Natural killer cell (primary cell): ENCODE measurements around the gene LPAR1. TPM values are rescaled to one million over a fixed set of nuclear protein-coding genes. Genes with fewer than 3 reads are reported as not detected.

Experiments
- ATAC-seq, 3 donors: fragments of 150-1000 bp in 2 of 3; fragments of 200-7000 bp in 1 of 3; cut with Tn5 transposase; 1 replicate in 1 of 3; 2 replicates in 2 of 3; pipeline ENCODE4 v1.10.0; 2021; ENCODE audit warnings: mild to moderate bottlenecking in 2 of 3, moderate library complexity in 2 of 3
- DNase-seq, 2 donors: peaks; one replicate each; pipeline versions ENCODE4 v3.0.0 to v3.0.0-alpha.2; 2013 to 2021; ENCODE audit warnings: mixed read lengths in 1 of 2
- H3K27ac ChIP-seq: one replicate; pipeline ENCODE4 v1.5.1; 2013; ENCODE audit warnings: mild to moderate bottlenecking, low read length
- H3K27me3 ChIP-seq: one replicate; pipeline ENCODE4 v1.6.1; 2013; ENCODE audit warnings: low read length; ENCODE audit not compliant: control insufficient read depth, insufficient read depth
- H3K36me3 ChIP-seq: one replicate; pipeline ENCODE4 v1.6.1; 2013; ENCODE audit warnings: low read length; ENCODE audit not compliant: control insufficient read depth, insufficient read depth
- H3K4me1 ChIP-seq: one replicate; pipeline ENCODE4 v1.6.1; 2013; ENCODE audit warnings: low read length; ENCODE audit not compliant: control insufficient read depth, insufficient read depth
- H3K4me3 ChIP-seq: one replicate; pipeline ENCODE4 v1.5.1; 2013; ENCODE audit warnings: low read length
- H3K9me3 ChIP-seq: one replicate; pipeline ENCODE4 v1.6.1; 2013; ENCODE audit warnings: low read length; ENCODE audit not compliant: control insufficient read depth, insufficient read depth
- H3K27ac Mint-ChIP-seq, 2 donors: one replicate each; pipeline ENCODE4 v1.8.0; 2022; ENCODE audit warnings: mild to moderate bottlenecking in 2 of 2, mixed read lengths in 2 of 2, moderate library complexity in 1 of 2
- H3K27me3 Mint-ChIP-seq, 2 donors: one replicate each; pipeline ENCODE4 v1.8.0; 2022; ENCODE audit warnings: low read depth in 2 of 2, mixed read lengths in 2 of 2
- H3K36me3 Mint-ChIP-seq: one replicate; pipeline ENCODE4 v1.8.0; 2022; ENCODE audit warnings: mixed read lengths
- H3K4me1 Mint-ChIP-seq, 2 donors: one replicate each; pipeline ENCODE4 v1.8.0; 2022; ENCODE audit warnings: mixed read lengths in 2 of 2
- H3K4me3 Mint-ChIP-seq: one replicate; pipeline ENCODE4 v1.8.0; 2022; ENCODE audit warnings: mild to moderate bottlenecking, moderate library complexity, mixed read lengths
- H3K9me3 Mint-ChIP-seq, 2 donors: one replicate each; pipeline ENCODE4 v1.8.0; 2022; ENCODE audit warnings: mixed read lengths in 2 of 2
- WGBS: methylation state at CpG from one replicate; pipeline ENCODE4 v1.1.7; 2013; ENCODE audit warnings: missing lambda C conversion rate; ENCODE audit not compliant: insufficient coverage; 5-methylcytosine and 5-hydroxymethylcytosine counted together
- intact Hi-C: fragments of 100-400 bp; cut with micrococcal nuclease; formaldehyde crosslinking; loops from one replicate; pipeline ENCODE4 v1.14.2; 2022
- total RNA-seq, 4 donors: library from RNA; stranded (reverse); fragments of 120-200 nt in 1 of 4; gene quantifications; one replicate each; pipeline versions ENCODE4 v1.2.3 to v1.2.4, GENCODE V29; 2013 to 2022
- TF ChIP-seq, protein P1 (sequence below): fragments of 200-600 bp; IDR thresholded peaks from one replicate; pipeline ENCODE4 v1.8.0; 2022; ENCODE audit warnings: antibody characterized with exemption

Gene LPAR1
- total RNA-seq, 3 donors from 2014 or later (not counting 1 experiment from before 2014, with no cell fraction given) = 0.48 to 0.50 TPM; not detected in 1

DNA sequence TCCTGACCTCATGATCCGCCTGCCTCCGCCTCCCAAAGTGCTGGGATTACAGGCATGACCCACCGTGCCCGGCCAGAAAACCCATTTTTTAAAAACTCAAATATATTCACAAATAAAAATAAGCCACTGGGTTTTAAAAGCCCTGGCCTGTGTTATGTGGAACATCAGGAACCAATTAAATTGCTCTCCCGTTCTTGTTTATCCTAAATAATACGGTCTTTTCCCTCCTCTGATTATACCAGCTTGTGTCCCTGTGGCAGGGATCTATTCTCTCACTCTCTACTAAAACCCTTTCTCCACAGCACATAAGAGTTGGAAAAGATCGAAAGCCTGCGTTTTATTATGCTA, 30.1 kb upstream of the LPAR1 start:
- Mint-ChIP-seq H3K9me3 (peaks cover 0 to 3% of the 10 kb centered on the region in 2 donors), H3K4me3 (no peak overlapping the region), H3K4me1 (no peaks in the 10 kb centered on the region), H3K27me3 (peaks cover 0 to under 1% of the 10 kb centered on the region in 2 donors), H3K27ac (no peak overlapping the region), H3K36me3 (no peaks in the 10 kb centered on the region)
- Histone ChIP-seq H3K4me1 (no peaks in the 10 kb centered on the region), H3K36me3 (no peaks in the 10 kb centered on the region), H3K27me3 (no peaks in the 10 kb centered on the region), H3K27ac (no peak overlapping the region), H3K9me3 (no peaks in the 10 kb centered on the region), H3K4me3 (no peak overlapping the region)
- 94% methylated on average over 6 of the region's 8 CpGs for WGBS
- TF ChIP-seq, protein P1, sequence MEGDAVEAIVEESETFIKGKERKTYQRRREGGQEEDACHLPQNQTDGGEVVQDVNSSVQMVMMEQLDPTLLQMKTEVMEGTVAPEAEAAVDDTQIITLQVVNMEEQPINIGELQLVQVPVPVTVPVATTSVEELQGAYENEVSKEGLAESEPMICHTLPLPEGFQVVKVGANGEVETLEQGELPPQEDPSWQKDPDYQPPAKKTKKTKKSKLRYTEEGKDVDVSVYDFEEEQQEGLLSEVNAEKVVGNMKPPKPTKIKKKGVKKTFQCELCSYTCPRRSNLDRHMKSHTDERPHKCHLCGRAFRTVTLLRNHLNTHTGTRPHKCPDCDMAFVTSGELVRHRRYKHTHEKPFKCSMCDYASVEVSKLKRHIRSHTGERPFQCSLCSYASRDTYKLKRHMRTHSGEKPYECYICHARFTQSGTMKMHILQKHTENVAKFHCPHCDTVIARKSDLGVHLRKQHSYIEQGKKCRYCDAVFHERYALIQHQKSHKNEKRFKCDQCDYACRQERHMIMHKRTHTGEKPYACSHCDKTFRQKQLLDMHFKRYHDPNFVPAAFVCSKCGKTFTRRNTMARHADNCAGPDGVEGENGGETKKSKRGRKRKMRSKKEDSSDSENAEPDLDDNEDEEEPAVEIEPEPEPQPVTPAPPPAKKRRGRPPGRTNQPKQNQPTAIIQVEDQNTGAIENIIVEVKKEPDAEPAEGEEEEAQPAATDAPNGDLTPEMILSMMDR = no peak
- ATAC-seq = no peak
- intact Hi-C loops = no loop called here
- no peak for DNase-seq

DNA sequence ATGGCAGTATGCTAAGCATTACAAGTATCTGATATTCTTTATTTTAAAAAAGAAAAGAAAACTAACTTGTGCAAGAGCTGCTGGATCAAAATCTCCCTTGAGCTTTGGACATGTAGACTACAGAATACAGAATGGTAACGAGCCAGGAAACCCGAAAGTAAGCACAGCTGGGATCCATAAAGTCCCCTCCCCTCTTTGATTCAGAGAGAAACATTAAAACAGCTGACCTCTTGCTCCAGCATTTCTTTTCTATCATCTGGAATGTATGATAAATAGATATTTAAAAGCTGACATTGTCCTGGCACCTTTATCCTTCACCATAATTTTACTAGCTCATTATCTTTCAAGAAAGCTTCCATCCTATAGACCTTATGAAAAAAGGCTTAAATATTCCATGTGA, 28.2 kb upstream of the LPAR1 start:
- Mint-ChIP-seq H3K36me3 (no peaks in the 10 kb centered on the region), H3K4me1 (no peaks in the 10 kb centered on the region), H3K27me3 (peaks cover 0 to 4% of the 10 kb centered on the region in 2 donors), H3K27ac (no peak overlapping the region), H3K4me3 (no peak overlapping the region), H3K9me3 (peaks cover 0 to 3% of the 10 kb centered on the region in 2 donors)
- no peaks in the 10 kb centered on the region for H3K27me3 ChIP-seq
- H3K4me3 ChIP-seq = no peak overlapping the region
- TF ChIP-seq, protein P1 = no peak
- DNase-seq (no peak), ATAC-seq (no peak)
- H3K27ac ChIP-seq = no peak overlapping the region
- H3K4me1 ChIP-seq = no peaks in the 10 kb centered on the region
- H3K9me3 ChIP-seq = no peaks in the 10 kb centered on the region
- intact Hi-C loops = no loop called here
- H3K36me3 ChIP-seq = no peaks in the 10 kb centered on the region
- 89% methylated on average over 2 of the region's 2 CpGs for WGBS

DNA sequence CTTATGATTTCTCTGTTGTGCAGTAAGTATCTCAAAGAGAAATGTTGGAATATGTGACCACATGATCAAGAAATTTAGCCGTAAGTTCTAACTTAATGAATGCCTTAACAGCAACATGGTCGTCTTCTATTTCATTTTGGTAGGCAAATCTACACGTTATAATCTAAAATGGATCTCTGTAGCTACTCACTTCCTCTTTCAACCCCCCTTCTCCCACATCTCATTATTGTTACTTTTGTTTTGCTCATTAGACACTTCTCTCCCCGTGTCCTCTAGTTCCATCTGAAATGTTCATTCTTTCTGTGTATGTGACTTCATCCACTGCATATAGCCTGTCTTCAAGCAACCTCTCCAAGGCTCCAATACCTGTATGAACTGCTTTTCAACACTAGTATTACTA, 27.1 kb upstream of the LPAR1 start:
- Mint-ChIP-seq H3K27me3 (peaks cover 0 to 4% of the 10 kb centered on the region in 2 donors), H3K9me3 (peaks cover 1 to 3% of the 10 kb centered on the region in 2 donors), H3K36me3 (no peaks in the 10 kb centered on the region), H3K4me1 (no peaks in the 10 kb centered on the region), H3K4me3 (no peak overlapping the region), H3K27ac (no peak overlapping the region)
- WGBS = 69% methylated on average over 4 of the region's 4 CpGs
- no peaks in the 10 kb centered on the region for H3K9me3 ChIP-seq
- no peaks in the 10 kb centered on the region for H3K27me3 ChIP-seq
- H3K27ac ChIP-seq = no peak overlapping the region
- no peaks in the 10 kb centered on the region for H3K36me3 ChIP-seq
- TF ChIP-seq, protein P1 = no peak
- no peak overlapping the region for H3K4me3 ChIP-seq
- intact Hi-C loops = no loop called here
- DNase-seq = no peak
- H3K4me1 ChIP-seq = no peaks in the 10 kb centered on the region
- no peak for ATAC-seq

DNA sequence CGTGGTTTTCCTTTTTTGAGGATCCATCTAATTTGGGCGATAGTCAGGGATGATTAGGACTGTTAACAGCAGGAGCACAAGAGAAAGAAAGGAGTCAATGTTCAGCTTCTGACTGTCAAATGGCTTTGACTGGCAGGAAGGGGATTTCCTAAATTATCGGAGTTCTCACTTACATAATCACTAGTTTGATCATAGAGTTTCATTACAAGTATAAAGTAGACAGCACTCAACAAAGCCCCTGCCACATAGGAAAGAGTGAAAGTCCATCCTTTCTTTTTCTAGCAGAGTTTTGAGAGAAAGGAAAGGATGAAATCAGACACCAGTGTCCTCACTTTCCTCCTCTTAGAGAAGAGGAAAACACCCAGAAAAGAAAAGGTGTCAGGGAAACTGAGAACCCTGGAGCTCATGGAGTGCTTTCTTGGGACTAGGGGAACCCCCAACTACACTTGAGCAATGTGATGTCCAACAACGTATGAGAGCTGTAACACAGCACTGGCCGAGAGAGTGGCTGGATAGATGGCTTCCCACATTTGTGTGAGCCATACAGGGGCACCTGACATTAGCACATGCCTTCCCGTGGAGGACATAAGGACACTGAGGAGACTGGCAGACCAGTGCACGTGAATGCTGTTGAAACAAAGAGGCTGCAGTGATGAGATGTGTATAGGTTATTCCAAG, 26.0 kb upstream of the LPAR1 start:
- no peaks in the 10 kb centered on the region for H3K4me1 ChIP-seq
- peaks cover 5 to 7% of the 10 kb centered on the region in 2 donors for H3K9me3 Mint-ChIP-seq
- ATAC-seq (no peak), DNase-seq (no peak)
- no peak overlapping the region for H3K4me3 ChIP-seq
- no peaks in the 10 kb centered on the region for H3K4me1 Mint-ChIP-seq
- no peak overlapping the region for H3K27ac Mint-ChIP-seq
- no peaks in the 10 kb centered on the region for H3K36me3 Mint-ChIP-seq
- intact Hi-C loops = no loop called here
- TF ChIP-seq, protein P1 = no peak
- H3K36me3 ChIP-seq = no peaks in the 10 kb centered on the region
- no peak overlapping the region for H3K4me3 Mint-ChIP-seq
- H3K9me3 ChIP-seq = no peaks in the 10 kb centered on the region
- H3K27me3 ChIP-seq = no peaks in the 10 kb centered on the region
- H3K27ac ChIP-seq = no peak overlapping the region
- 83% methylated on average over 6 of the region's 7 CpGs for WGBS
- peaks cover 0 to 4% of the 10 kb centered on the region in 2 donors for H3K27me3 Mint-ChIP-seq
